Small intestine (tissue), 7 donors: ENCODE data around the gene NEU1. TPM values are rescaled to one million over a fixed set of nuclear protein-coding genes. Genes with fewer than 3 reads are reported as not detected.
A peak's percentile ranks its signal among the peaks of the same experiment; 100 is the strongest.
"Not testable (repeated sequence)": the region's sequence is repeated elsewhere in the genome, so short reads cannot be mapped to it uniquely, and the experiment has no call there.

Experiments used
- DNase-seq, 2 donors: peaks; one replicate each; pipeline versions ENCODE4 v3.0.0 to v3.0.0-alpha.2; 2013
- FAIRE-seq: peaks from 2 replicates; lab custom pipeline; 2012; peaks lifted over from hg19 to GRCh38; lab: Jason Lieb, UNC
- H3K27ac ChIP-seq, 3 donors: one replicate each; pipeline ENCODE4 v1.5.1; 2013; ENCODE audit warnings: low read length in 2 of 3, mild to moderate bottlenecking in 2 of 3, control low read depth in 1 of 3, inconsistent platforms in 1 of 3, low read depth in 1 of 3, moderate library complexity in 1 of 3
- H3K27me3 ChIP-seq, 3 donors: one replicate each; pipeline ENCODE4 v1.6.1; 2013; ENCODE audit warnings: low read length in 3 of 3, inconsistent platforms in 1 of 3; ENCODE audit not compliant: control insufficient read depth in 3 of 3, insufficient read depth in 3 of 3
- H3K36me3 ChIP-seq, 3 donors: one replicate each; pipeline ENCODE4 v1.6.1; 2013; ENCODE audit warnings: low read length in 3 of 3, inconsistent platforms in 1 of 3, low read depth in 1 of 3, mild to moderate bottlenecking in 1 of 3, moderate library complexity in 1 of 3; ENCODE audit not compliant: control insufficient read depth in 3 of 3, insufficient read depth in 2 of 3
- H3K4me1 ChIP-seq, 3 donors: one replicate each; pipeline ENCODE4 v1.6.1; 2013; ENCODE audit warnings: low read length in 2 of 3, inconsistent platforms in 1 of 3, low read depth in 1 of 3, mild to moderate bottlenecking in 1 of 3, moderate library complexity in 1 of 3; ENCODE audit not compliant: control insufficient read depth in 3 of 3, insufficient read depth in 2 of 3
- H3K4me3 ChIP-seq, 3 donors: one replicate each; pipeline ENCODE4 v1.5.1; 2013; ENCODE audit warnings: low read length in 3 of 3, control low read depth in 1 of 3, inconsistent platforms in 1 of 3, low read depth in 1 of 3, mild to moderate bottlenecking in 1 of 3, moderate library complexity in 1 of 3
- H3K9me3 ChIP-seq, 2 donors: one replicate each; pipeline ENCODE4 v1.6.1; 2013; ENCODE audit warnings: low read depth in 1 of 2, low read length in 1 of 2; ENCODE audit not compliant: control insufficient read depth in 2 of 2, insufficient read depth in 1 of 2
- WGBS, 3 donors: extraction: QIAGEN DNeasy Blood & Tissue Kit; methylation state at CpG; one replicate each; pipeline ENCODE4 v1.1.7; 2013; 5-methylcytosine and 5-hydroxymethylcytosine counted together
- polyA plus RNA-seq, 4 donors: library from polyadenylated mRNA; stranded (reverse) in 3 of 4; unstranded in 1 of 4; fragments of 200-250 nt in 3 of 4; fragments of 120-200 nt in 1 of 4; gene quantifications; one replicate each; pipeline versions ENCODE4 v1.2.1 to v1.2.3, GENCODE V29; 2013
- donor health status: healthy with polysubstance abuse.
- donor health status: control.
- donor health status: control.
- donor health status: Bipolar disorder and iron deficiency.
- donor health status: healthy.

Gene NEU1
- polyA plus RNA-seq, 4 donors: 24.8 to 466 (median 37.4) TPM

GRCh38 chr6:31865205-31866118 lies 2.8 kb upstream of the NEU1 start:
- peaks cover 2 to 76% (median 8%) of the 10 kb centered on the region in 3 donors for H3K36me3 ChIP-seq
- FAIRE-seq: no peak

GRCh38 chr6:31864818-31865204 lies 2.2 kb upstream of the NEU1 start:
- no peaks in the 10 kb centered on the region for H3K27me3 ChIP-seq
- 85 to 90% (median 87%) methylated on average over 6 to 8 of the region's 8 CpGs for WGBS, 3 donors
- DNase-seq (no peak), FAIRE-seq (no peak)
- peaks cover 2 to 76% (median 5%) of the 10 kb centered on the region in 3 donors for H3K36me3 ChIP-seq
- H3K9me3 ChIP-seq: no peaks in the 10 kb centered on the region
- no peak overlapping the region for H3K27ac ChIP-seq
- no peak overlapping the region for H3K4me3 ChIP-seq
- H3K4me1 ChIP-seq: peaks cover 0 to 12% (median 0%) of the 10 kb centered on the region in 3 donors

More at GRCh38 chr6:31865205-31866118, 2.8 kb upstream of the NEU1 start:
- no peak overlapping the region for H3K27ac ChIP-seq
- peak in 1 of 2 donors; percentile 14 for DNase-seq
- peaks cover 0 to 12% (median 0%) of the 10 kb centered on the region in 3 donors for H3K4me1 ChIP-seq
- H3K9me3 ChIP-seq: no peaks in the 10 kb centered on the region
- H3K4me3 ChIP-seq: no peak overlapping the region
- no peaks in the 10 kb centered on the region for H3K27me3 ChIP-seq
- 75 to 81% (median 77%) methylated on average over 21 of the region's 21 CpGs for WGBS, 3 donors

DNA sequence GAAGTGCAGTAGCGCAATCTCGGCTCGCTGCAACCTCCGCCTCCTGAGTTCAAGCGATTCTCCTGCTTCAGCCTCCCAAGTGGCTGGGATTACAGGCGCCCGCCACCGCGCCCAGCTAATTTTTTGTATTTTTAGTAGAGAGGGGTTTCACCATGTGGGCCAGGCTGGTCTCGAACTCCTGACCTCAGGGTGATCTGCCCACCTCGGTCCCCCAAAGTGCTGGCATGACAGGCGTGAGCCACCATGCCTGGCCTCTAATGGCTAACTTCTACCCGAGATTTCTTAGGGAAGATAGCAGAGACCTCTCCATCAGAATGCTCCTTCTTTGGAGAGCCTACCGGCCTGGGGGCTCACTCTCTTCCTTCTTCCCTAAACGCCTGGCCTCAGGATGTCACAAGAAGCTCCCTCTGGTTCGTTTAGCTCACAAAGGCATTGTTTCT lies 1.5 kb upstream of the NEU1 start:
- Histone ChIP-seq H3K36me3 (peaks cover 4 to 79% (median 5%) of the 10 kb centered on the region in 3 donors), H3K4me1 (peaks cover 0 to 12% (median 0%) of the 10 kb centered on the region in 3 donors), H3K27ac (peak overlapping the region in 2 of 3 donors; percentile 5 to 78), H3K4me3 (peak overlapping the region in 1 of 3 donors; percentile 39)
- WGBS, 3 donors: 21 to 47% (median 29%) methylated on average over 16 of the region's 16 CpGs
- not testable (repeated sequence) for DNase-seq, H3K9me3 ChIP-seq, H3K27me3 ChIP-seq, FAIRE-seq

DNA sequence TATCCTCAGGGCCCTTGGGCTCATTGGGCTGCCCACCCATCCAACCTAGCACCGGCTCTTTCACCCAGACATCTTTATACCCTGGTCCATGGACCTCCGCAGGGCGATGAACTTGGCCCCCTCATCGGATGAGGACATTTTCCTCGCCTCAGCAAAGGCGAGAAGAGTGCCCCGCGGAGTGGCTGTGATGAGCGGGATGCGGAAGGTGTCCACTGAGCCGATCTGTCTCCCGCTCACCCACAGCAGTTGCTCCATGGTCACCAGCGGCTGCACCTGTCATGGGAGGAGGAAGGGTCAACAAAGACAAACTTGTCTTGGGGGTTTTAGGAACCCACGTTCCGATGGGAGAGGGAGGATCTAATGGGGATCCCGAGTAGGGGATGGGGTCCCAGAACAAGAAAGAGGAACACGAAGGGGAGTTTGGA lies 690 bp downstream of the NEU1 start:
- H3K27me3 ChIP-seq: no peaks in the 10 kb centered on the region
- peak overlapping the region; percentile 50 to 83 (median 63) for H3K4me3 ChIP-seq
- peaks cover 0 to 12% (median 0%) of the 10 kb centered on the region in 3 donors for H3K4me1 ChIP-seq
- DNase-seq (peak in 1 of 2 donors; percentile 31), FAIRE-seq (no peak)
- WGBS, 3 donors: 44 to 49% (median 45%) methylated on average over 17 of the region's 17 CpGs
- no peaks in the 10 kb centered on the region for H3K9me3 ChIP-seq
- peaks cover 4 to 77% (median 4%) of the 10 kb centered on the region in 3 donors for H3K36me3 ChIP-seq
- H3K27ac ChIP-seq: peak overlapping the region in 1 of 3 donors; percentile 77

- H3K4me3 ChIP-seq: no peak overlapping the region
- no peak for FAIRE-seq
Measured at GRCh38 chr6:31861150-31861549, 1.5 kb downstream of the NEU1 start.

GRCh38 chr6:31860349-31860748 lies 2.3 kb downstream of the NEU1 start:
- Histone ChIP-seq H3K27ac (no peak overlapping the region), H3K27me3 (no peaks in the 10 kb centered on the region), H3K4me1 (peaks cover 0 to 12% (median 0%) of the 10 kb centered on the region in 3 donors), H3K9me3 (no peaks in the 10 kb centered on the region), H3K4me3 (no peak overlapping the region), H3K36me3 (peaks cover 0 to 71% (median 4%) of the 10 kb centered on the region in 3 donors)
- 96 to 98% (median 97%) methylated on average over 13 of the region's 13 CpGs for WGBS, 3 donors
- no peak for FAIRE-seq
- no peak for DNase-seq

More at GRCh38 chr6:31861150-31861549, 1.5 kb downstream of the NEU1 start:
- H3K27me3 ChIP-seq: no peaks in the 10 kb centered on the region
- no peak overlapping the region for H3K27ac ChIP-seq
- H3K36me3 ChIP-seq: peaks cover 4 to 74% (median 4%) of the 10 kb centered on the region in 3 donors
- peaks cover 0 to 12% (median 0%) of the 10 kb centered on the region in 3 donors for H3K4me1 ChIP-seq
- WGBS, 3 donors: 92 to 97% (median 94%) methylated on average over 7 of the region's 7 CpGs
- no peak for DNase-seq
- H3K9me3 ChIP-seq: no peaks in the 10 kb centered on the region

- Histone ChIP-seq H3K27ac (no peak overlapping the region), H3K36me3 (peaks cover 0 to 67% (median 4%) of the 10 kb centered on the region in 3 donors), H3K9me3 (no peaks in the 10 kb centered on the region), H3K4me1 (peaks cover 0 to 12% (median 0%) of the 10 kb centered on the region in 3 donors), H3K4me3 (no peak overlapping the region), H3K27me3 (no peaks in the 10 kb centered on the region)
- 81 to 90% (median 88%) methylated on average over 11 of the region's 11 CpGs for WGBS, 3 donors
- DNase-seq (no peak), FAIRE-seq (no peak)
Measured at GRCh38 chr6:31859923-31860322, 2.7 kb downstream of the NEU1 start.

GRCh38 chr6:31858707-31859106 lies 3.9 kb downstream of the NEU1 start:
- no peak for DNase-seq
- H3K4me3 ChIP-seq: no peak overlapping the region
- peaks cover 0 to 7% (median 0%) of the 10 kb centered on the region in 3 donors for H3K4me1 ChIP-seq
- no peaks in the 10 kb centered on the region for H3K9me3 ChIP-seq
- WGBS, 3 donors: 94 to 97% (median 95%) methylated on average over 8 of the region's 8 CpGs
- no peak for FAIRE-seq
- no peaks in the 10 kb centered on the region for H3K27me3 ChIP-seq
- H3K36me3 ChIP-seq: peaks cover 0 to 56% (median 4%) of the 10 kb centered on the region in 3 donors
- no peak overlapping the region for H3K27ac ChIP-seq
